ENCODE data around the gene IGF1R.

IGF1R gene

DNA sequence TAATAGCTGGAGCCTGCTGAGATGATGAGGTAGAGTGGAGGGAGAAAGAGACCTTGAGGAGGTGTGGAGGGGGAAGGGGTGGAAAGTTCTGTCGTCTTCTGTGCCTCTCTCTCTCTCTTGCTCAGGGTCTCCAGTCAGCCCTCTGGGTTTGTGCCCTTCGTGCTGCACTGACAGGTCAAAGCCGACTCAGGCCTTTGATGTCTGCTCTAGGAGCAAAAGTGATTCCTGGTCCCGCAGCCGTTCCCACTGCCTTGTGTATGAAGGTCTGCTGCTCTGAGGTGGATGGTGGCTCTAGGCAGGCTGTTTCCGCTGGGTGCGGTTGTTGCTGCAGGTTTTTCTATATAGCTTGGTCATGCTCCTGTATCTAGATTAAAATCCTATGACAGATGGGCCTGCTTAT is 89.4 kb downstream of the IGF1R start:
- Histone ChIP-seq H3K27me3 (ENCODE audit: insufficient read depth, poor library complexity, severe bottlenecking) (no peaks in the 10 kb centered on the region), H3K36me3 (ENCODE audit: low read depth) (no peaks in the 10 kb centered on the region), H3K27ac (ENCODE audit: poor library complexity, severe bottlenecking) (no peak overlapping the region), H3K4me1 (ENCODE audit: insufficient read depth, poor library complexity, severe bottlenecking) (peaks cover 24% of the 10 kb centered on the region), H3K9me3 (ENCODE audit: severe bottlenecking) (no peaks in the 10 kb centered on the region), H3K4me3 (ENCODE audit: severe bottlenecking) (no peak overlapping the region)
- DNase-seq (ENCODE audit: low spot score) (no peak), ATAC-seq (ENCODE audit: low read depth) (no peak)
- TF ChIP-seq, protein P1, sequence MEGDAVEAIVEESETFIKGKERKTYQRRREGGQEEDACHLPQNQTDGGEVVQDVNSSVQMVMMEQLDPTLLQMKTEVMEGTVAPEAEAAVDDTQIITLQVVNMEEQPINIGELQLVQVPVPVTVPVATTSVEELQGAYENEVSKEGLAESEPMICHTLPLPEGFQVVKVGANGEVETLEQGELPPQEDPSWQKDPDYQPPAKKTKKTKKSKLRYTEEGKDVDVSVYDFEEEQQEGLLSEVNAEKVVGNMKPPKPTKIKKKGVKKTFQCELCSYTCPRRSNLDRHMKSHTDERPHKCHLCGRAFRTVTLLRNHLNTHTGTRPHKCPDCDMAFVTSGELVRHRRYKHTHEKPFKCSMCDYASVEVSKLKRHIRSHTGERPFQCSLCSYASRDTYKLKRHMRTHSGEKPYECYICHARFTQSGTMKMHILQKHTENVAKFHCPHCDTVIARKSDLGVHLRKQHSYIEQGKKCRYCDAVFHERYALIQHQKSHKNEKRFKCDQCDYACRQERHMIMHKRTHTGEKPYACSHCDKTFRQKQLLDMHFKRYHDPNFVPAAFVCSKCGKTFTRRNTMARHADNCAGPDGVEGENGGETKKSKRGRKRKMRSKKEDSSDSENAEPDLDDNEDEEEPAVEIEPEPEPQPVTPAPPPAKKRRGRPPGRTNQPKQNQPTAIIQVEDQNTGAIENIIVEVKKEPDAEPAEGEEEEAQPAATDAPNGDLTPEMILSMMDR (IDR thresholded peaks at IDR 0.05; ENCODE audit: poor library complexity, severe bottlenecking) = no peak

DNA sequence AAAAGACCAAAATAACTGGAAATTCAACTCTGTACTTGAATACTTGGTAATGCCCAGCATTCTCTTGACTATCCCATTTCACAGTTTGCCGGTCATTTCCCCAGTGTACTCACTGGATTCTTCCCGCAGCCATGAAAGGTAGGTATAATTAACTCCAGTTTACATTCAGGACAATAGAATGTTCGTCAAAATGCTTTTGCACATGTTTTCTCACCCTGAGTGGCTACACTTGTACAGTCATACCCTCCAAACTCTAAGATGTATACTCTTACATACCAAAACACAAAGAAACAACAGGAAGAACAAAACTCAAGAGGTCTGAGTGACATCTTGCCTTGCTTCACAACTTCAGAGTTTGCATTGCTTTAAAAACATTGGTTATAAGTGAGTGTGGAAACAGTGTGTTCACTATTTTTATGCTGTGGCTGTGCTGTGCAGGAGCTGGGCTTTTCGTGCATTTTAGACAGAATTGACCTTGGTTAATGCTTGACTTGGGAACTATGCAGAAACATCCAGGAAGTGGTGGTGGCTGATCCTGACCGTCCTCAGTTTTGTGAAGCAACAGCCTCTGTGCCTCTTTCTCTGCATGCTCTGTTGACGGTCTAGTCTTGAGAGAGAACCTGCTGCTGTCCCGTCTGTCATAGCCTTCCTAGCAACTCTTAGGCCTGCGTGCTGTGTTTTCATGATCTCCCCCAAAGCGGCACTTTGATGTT is 90.5 kb downstream of the IGF1R start:
- Histone ChIP-seq H3K4me1 (ENCODE audit: insufficient read depth, poor library complexity, severe bottlenecking) (peaks cover 34% of the 10 kb centered on the region), H3K27me3 (ENCODE audit: insufficient read depth, poor library complexity, severe bottlenecking) (no peaks in the 10 kb centered on the region), H3K27ac (ENCODE audit: poor library complexity, severe bottlenecking) (no peak overlapping the region), H3K36me3 (ENCODE audit: low read depth) (no peaks in the 10 kb centered on the region), H3K4me3 (ENCODE audit: severe bottlenecking) (no peak overlapping the region), H3K9me3 (ENCODE audit: severe bottlenecking) (no peaks in the 10 kb centered on the region)
- ATAC-seq (ENCODE audit: low read depth) = no peak
- TF ChIP-seq, protein P1 (IDR thresholded peaks at IDR 0.05; ENCODE audit: poor library complexity, severe bottlenecking) = no peak
- DNase-seq (ENCODE audit: low spot score) = no peak

DNA sequence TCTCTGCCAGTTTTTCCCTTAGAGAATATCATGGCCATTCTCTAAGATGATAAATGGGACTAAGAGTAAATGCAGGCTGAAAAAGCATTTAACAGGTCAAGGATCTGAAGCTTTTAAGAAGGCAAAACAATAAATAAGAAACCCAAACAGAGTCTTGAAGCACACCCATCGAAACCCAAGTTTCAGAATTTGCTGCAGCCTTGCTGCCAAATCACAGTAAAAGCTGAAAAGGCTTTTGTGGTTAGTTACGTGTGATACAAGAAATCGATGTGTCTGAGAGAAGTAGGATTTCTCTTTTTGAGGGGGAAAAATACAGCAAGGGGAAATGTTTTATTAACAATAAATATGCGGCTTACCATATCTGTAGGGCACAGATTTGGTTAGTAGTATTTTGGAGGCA is 92.0 kb downstream of the IGF1R start:
- DNase-seq (ENCODE audit: low spot score) (no peak), ATAC-seq (ENCODE audit: low read depth) (no peak)
- H3K9me3 ChIP-seq (ENCODE audit: severe bottlenecking) = no peaks in the 10 kb centered on the region
- peaks cover 26% of the 10 kb centered on the region for H3K4me1 ChIP-seq (ENCODE audit: insufficient read depth, poor library complexity, severe bottlenecking)
- H3K36me3 ChIP-seq (ENCODE audit: low read depth) = no peaks in the 10 kb centered on the region
- no peaks in the 10 kb centered on the region for H3K27me3 ChIP-seq (ENCODE audit: insufficient read depth, poor library complexity, severe bottlenecking)
- no peak overlapping the region for H3K4me3 ChIP-seq (ENCODE audit: severe bottlenecking)
- TF ChIP-seq, protein P1 (IDR thresholded peaks at IDR 0.05; ENCODE audit: poor library complexity, severe bottlenecking) = no peak
- H3K27ac ChIP-seq (ENCODE audit: poor library complexity, severe bottlenecking) = no peak overlapping the region

DNA sequence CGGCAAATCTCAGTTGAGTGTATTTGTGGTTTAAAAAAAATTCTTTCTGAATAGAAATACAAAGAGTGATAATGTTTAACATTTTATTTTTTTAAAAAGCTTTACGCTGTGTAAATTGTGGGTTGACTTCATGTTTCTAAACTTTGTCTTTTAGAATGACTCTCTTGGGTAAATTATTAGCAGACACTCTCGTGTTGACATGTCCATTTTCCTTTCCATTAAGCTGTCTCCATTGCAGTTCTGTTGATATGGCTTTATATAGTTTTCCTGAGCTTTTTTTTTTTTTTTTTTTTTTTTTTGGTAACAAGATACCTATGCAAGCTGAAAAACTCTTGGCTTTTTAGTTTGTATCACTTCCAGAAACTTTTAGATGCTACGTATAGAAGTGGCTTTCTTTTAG is 92.6 kb downstream of the IGF1R start:
- TF ChIP-seq, protein P1 (IDR thresholded peaks at IDR 0.05; ENCODE audit: poor library complexity, severe bottlenecking) = no peak
- Histone ChIP-seq H3K4me3 (ENCODE audit: severe bottlenecking) (no peak overlapping the region), H3K36me3 (ENCODE audit: low read depth) (no peaks in the 10 kb centered on the region), H3K27ac (ENCODE audit: poor library complexity, severe bottlenecking) (no peak overlapping the region), H3K9me3 (ENCODE audit: severe bottlenecking) (no peaks in the 10 kb centered on the region), H3K4me1 (ENCODE audit: insufficient read depth, poor library complexity, severe bottlenecking) (peaks cover 26% of the 10 kb centered on the region), H3K27me3 (ENCODE audit: insufficient read depth, poor library complexity, severe bottlenecking) (no peaks in the 10 kb centered on the region)
- ATAC-seq (ENCODE audit: low read depth) (no peak), DNase-seq (ENCODE audit: low spot score) (no peak)

DNA sequence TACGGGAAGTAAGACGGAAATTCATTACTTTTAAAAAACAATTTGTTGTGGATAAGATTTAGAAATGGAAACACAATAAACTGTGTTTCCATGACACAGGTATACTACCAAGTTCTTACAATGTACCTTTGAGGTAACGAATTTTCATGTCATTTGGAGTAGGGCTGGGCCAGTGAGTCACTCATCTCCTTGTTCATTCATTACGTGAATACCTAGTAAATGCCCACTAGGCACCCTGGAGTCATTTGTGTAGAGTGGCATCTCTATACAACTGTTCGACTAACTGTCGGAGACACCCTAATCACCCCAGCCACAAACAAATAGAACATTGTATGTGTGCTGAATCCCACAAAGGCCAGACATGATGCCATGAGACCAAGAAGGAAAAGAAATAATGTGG is 94.8 kb downstream of the IGF1R start:
- DNase-seq (ENCODE audit: low spot score) (no peak), ATAC-seq (ENCODE audit: low read depth) (no peak)
- TF ChIP-seq, protein P1 (IDR thresholded peaks at IDR 0.05; ENCODE audit: poor library complexity, severe bottlenecking) = no peak
- H3K36me3 ChIP-seq (ENCODE audit: low read depth) = no peaks in the 10 kb centered on the region
- H3K27ac ChIP-seq (ENCODE audit: poor library complexity, severe bottlenecking) = peak overlapping the region; percentile 1
- peaks cover 39% of the 10 kb centered on the region for H3K4me1 ChIP-seq (ENCODE audit: insufficient read depth, poor library complexity, severe bottlenecking)
- no peak overlapping the region for H3K4me3 ChIP-seq (ENCODE audit: severe bottlenecking)
- H3K27me3 ChIP-seq (ENCODE audit: insufficient read depth, poor library complexity, severe bottlenecking) = no peaks in the 10 kb centered on the region
- no peaks in the 10 kb centered on the region for H3K9me3 ChIP-seq (ENCODE audit: severe bottlenecking)
